ENCODE data around the gene RUNX1.
"Not testable (repeated sequence)": the region's sequence is repeated elsewhere in the genome, so short reads cannot be mapped to it uniquely, and the experiment has no call there.

Gene RUNX1

GRCh38 chr21:34817821-34818661, 231.1 kb downstream of the RUNX1 start:
- FAIRE-seq = no peak

DNA sequence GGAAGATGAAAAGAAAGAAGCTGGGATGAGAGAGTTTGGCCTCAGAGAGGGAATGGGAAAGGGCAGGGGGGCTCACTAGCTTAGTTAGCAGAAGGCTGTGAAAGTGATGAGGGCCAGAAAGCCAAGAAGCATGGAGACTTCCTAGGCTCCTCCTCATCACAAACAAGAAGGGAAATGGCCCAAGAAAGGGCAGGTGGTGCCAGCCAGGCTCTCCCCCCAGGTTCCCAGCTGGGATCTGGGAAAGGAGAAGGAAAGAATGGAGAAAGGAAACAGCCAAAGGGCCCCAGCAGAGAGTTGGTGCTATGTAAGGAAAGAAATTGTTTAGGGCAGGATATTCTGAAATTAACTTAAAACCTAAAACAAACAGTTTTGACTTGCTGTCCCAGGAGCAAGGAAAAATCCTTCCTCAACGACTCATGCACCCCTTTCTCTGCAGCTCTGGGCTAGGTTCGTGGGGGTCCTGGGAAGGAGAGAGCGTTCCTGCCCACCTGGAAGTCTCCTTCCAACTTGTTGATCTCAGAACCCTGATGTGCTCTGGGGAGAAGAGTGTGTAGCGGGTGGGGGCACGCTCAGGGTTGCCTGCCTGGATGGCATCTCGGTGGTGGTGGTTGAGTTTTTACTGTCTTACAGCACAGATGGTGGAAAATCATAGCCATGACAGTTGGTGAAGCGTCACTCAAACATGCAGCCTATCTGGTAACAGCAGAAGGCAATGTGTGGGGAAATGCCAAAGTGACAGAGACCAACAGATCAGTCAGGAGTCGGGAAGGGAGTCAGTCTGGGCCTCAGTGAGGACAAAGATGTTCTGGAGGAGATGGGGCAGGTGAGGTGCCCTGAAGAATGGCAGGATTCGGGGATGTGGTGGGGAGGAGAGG, 233.0 kb downstream of the RUNX1 start:
- no peak for FAIRE-seq

- FAIRE-seq = no peak
Observed at GRCh38 chr21:34814529-34814951, 234.6 kb downstream of the RUNX1 start.

GRCh38 chr21:34813266-34813894, 235.7 kb downstream of the RUNX1 start:
- no peak for FAIRE-seq

- no peak for FAIRE-seq
Observed at GRCh38 chr21:34812504-34813265, 236.4 kb downstream of the RUNX1 start.

- no peak for FAIRE-seq
Observed at GRCh38 chr21:34811368-34811767, 237.7 kb downstream of the RUNX1 start.

- no peak for FAIRE-seq
Observed at GRCh38 chr21:34810786-34811185, 238.3 kb downstream of the RUNX1 start.

GRCh38 chr21:34809822-34810221, 239.3 kb downstream of the RUNX1 start:
- no peak for FAIRE-seq

DNA sequence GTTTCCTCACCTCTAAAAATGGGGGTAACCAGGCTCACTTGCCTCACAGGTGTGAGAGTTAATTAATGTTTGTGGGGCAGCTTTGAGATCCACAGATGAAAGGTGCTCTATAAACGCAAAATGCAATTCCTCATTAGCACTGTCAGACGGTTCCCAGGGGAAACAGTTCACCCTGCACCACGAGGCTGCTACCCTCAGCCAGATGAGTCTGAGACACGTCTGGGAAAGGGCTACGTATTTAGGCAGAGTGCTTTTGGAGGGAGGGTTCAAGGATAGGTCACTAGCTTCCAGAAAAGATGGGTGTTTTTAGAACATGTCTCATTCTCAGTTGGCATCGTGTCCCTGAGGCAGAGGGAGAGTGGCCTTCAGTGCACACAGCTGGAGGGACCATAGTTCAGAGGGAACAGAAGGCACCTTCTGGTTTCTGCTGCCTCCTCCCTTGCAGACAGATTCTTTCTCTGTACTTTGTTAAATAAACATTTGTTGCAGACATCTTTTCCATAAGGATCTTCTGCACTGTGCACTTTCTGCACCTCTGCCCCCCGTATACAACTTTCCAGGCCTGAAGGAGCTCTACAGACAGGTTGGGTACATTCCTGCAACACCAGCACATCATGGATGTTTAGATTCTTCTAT, 240.4 kb downstream of the RUNX1 start:
- no peak for FAIRE-seq

GRCh38 chr21:34807881-34808568, 241.1 kb downstream of the RUNX1 start:
- FAIRE-seq = no peak

- FAIRE-seq = no peak
Observed at GRCh38 chr21:34807146-34807880, 241.8 kb downstream of the RUNX1 start.

DNA sequence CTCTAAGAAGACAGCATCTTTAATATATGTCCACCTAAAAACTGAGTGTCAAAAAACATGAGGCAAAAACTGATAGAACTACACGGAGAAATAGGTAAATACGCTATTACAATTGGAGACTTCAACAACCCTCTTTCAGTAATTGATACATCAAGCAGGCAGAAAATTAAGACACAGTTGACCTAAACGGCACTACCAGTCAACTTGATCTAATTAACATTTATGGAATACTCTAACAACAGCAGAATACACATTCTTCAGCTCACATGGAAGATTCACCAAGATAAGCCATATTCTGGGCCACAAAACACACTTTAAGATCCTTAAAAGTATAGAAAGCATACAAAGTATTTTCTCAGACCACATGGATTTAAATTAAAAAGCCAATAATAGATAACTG, 242.7 kb downstream of the RUNX1 start:
- FAIRE-seq = no peak

DNA sequence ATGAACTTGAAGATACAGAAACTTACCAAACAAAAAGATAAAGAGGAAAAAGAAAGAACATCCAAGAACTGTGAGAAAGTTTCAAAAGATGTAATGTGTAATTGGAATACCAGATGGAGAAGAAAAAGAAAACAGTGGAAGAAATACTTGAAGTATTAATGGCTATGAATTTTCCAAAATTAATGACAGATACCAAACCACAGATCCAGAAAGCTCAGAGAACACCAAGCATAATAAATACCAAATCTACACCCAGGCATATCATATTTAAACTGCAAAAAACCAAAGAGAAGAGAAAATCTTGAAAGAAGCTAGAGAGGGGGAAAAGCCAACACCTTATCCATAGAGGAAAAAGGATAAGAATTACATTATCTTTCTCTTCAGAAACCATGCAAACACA, 243.9 kb downstream of the RUNX1 start:
- FAIRE-seq = no peak

DNA sequence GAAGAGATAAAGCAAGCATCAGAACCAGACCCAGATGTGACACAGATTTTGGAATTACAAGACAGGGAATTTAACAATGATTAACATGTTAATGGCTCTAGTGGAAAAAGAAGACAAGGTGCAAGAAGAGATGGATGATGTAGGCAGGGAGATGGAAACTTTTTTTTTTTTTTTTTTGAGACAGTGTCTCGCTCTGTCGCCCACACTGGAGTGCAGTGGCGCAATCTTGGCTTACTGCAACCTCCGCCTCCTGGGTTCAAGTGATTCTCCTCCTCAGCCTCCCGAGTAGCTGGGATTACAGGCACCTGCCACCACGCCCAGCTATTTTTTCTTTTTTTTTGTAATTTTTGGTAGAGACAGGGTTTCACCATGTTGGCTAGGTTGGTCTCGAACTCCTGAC, 244.5 kb downstream of the RUNX1 start:
- not testable (repeated sequence) for FAIRE-seq

- no peak for FAIRE-seq
Observed at GRCh38 chr21:34803782-34804370, 245.2 kb downstream of the RUNX1 start.

GRCh38 chr21:34802180-34802899, 246.8 kb downstream of the RUNX1 start:
- no peak for FAIRE-seq

- no peak for FAIRE-seq
Observed at GRCh38 chr21:34801519-34802132, 247.5 kb downstream of the RUNX1 start.

GRCh38 chr21:34800797-34801518, 248.1 kb downstream of the RUNX1 start:
- no peak for FAIRE-seq
